Endothelial cell of umbilical vein (primary cell): Measurements from ENCODE around the gene GNB5. TPM values are rescaled to one million over a fixed set of nuclear protein-coding genes. Genes with fewer than 3 reads are reported as not detected.

Source experiments
- BruUV-seq: library from RNA; stranded (reverse); fragments of 400-500 nt; replicated peaks from 2 replicates; lab custom pipeline; 2021; lab: Mats Ljungman, UMichigan
- CTCF ChIA-PET: fragments of 300-600, 350-600 bp; sonication (Branson Sonifier 250); formaldehyde crosslinking; loops from one replicate; lab custom pipeline; 2021; ENCODE audit warnings: antibody characterized with exemption, inconsistent platforms; lab: Charles Lee
- POLR2A ChIA-PET: fragments of 300-600, 350-600 bp; sonication (Branson Sonifier 250); formaldehyde crosslinking; loops from one replicate; lab custom pipeline; 2021; ENCODE audit warnings: antibody characterized with exemption, inconsistent platforms; lab: Charles Lee
- DNase-seq: peaks from one replicate; pipeline ENCODE4 v3.0.0-alpha.2; 2011; ENCODE audit warnings: low read depth, low spot score
- FAIRE-seq: peaks from 2 replicates; lab custom pipeline; 2011; peaks lifted over from hg19 to GRCh38; lab: Jason Lieb, UNC
- H2AFZ ChIP-seq: 2 replicates; pipeline ENCODE4 v1.6.0; 2012; ENCODE audit warnings: low read depth, low read length, control low read depth, inconsistent platforms
- H3K27ac ChIP-seq: 2 replicates; pipeline ENCODE4 v1.5.1; 2011; ENCODE audit warnings: low read depth, mild to moderate bottlenecking, control low read depth, low read length, moderate library complexity; ENCODE audit not compliant: insufficient read depth
- H3K27me3 ChIP-seq, 2 experiments: 2 replicates each; pipeline versions ENCODE4 v1.6.0 to v1.6.1; 2011; ENCODE audit warnings: low read length in 2 of 2, mixed read lengths in 1 of 2; ENCODE audit not compliant: control insufficient read depth in 2 of 2, insufficient read depth in 2 of 2
- H3K36me3 ChIP-seq, 2 experiments: 2 replicates in 1 of 2; 3 replicates in 1 of 2; pipeline ENCODE4 v1.5.1; 2011; ENCODE audit warnings: low read length in 2 of 2, mild to moderate bottlenecking in 1 of 2, moderate library complexity in 1 of 2; ENCODE audit not compliant: control insufficient read depth in 2 of 2, insufficient read depth in 2 of 2; ENCODE audit errors: extremely low read depth in 1 of 2
- H3K4me1 ChIP-seq: 3 replicates; pipeline ENCODE4 v1.5.1; 2011; ENCODE audit warnings: mild to moderate bottlenecking, low read length; ENCODE audit not compliant: control insufficient read depth, insufficient read depth; ENCODE audit errors: extremely low read depth
- H3K4me2 ChIP-seq: 2 replicates; pipeline ENCODE4 v1.6.1; 2011; ENCODE audit warnings: low read length, control low read depth, mixed read lengths; ENCODE audit not compliant: insufficient read depth
- H3K4me3 ChIP-seq, 3 experiments: fragments of 200-600 bp in 1 of 3; sonication (generic), shearing (Covaris generic) in 1 of 3; replicated peaks in 1 of 3; 2 replicates each; pipeline ENCODE4 v1.5.1; 2011 to 2016; ENCODE audit warnings: control low read depth in 3 of 3, low read length in 3 of 3, mild to moderate bottlenecking in 2 of 3, inconsistent platforms in 1 of 3, low read depth in 1 of 3, moderate library complexity in 1 of 3; ENCODE audit not compliant: insufficient read depth in 1 of 3
- H3K79me2 ChIP-seq: 2 replicates; pipeline ENCODE4 v1.6.0; 2012; ENCODE audit warnings: low read length, inconsistent platforms; ENCODE audit not compliant: control insufficient read depth, insufficient read depth
- H3K9ac ChIP-seq: replicated peaks from 2 replicates; pipeline ENCODE3; 2011; ENCODE audit warnings: low read length, control low read depth; ENCODE audit not compliant: insufficient read depth; ENCODE audit errors: extremely low read depth
- H3K9me1 ChIP-seq: replicated peaks from 3 replicates; pipeline ENCODE4 v1.6.0; 2011; ENCODE audit warnings: mild to moderate bottlenecking, low read length; ENCODE audit not compliant: control insufficient read depth, insufficient read depth; ENCODE audit errors: extremely low read depth
- H3K9me3 ChIP-seq: replicated peaks from 2 replicates; pipeline ENCODE4 v1.5.1; 2012; ENCODE audit warnings: low read length, inconsistent platforms; ENCODE audit not compliant: control insufficient read depth, insufficient read depth
- H4K20me1 ChIP-seq: replicated peaks from 2 replicates; pipeline ENCODE3; 2011; ENCODE audit warnings: mild to moderate bottlenecking, low read length; ENCODE audit not compliant: control insufficient read depth, insufficient read depth; ENCODE audit errors: extremely low read depth
- EZH2 ChIP-seq: IDR thresholded peaks from 2 replicates; pipeline ENCODE4 v1.6.1; 2012; ENCODE audit warnings: borderline replicate concordance, low read depth, mild to moderate bottlenecking, moderate library complexity, low read length, inconsistent platforms; ENCODE audit not compliant: severe bottlenecking
- MYC ChIP-seq: IDR thresholded peaks from one replicate; pipeline ENCODE4 v1.6.1; 2011; ENCODE audit warnings: mild to moderate bottlenecking, low read depth, low read length
- dilution Hi-C: fragments of 300-500 bp; cut with MboI; formaldehyde crosslinking; loops from one replicate; pipeline ENCODE4 v1.15.0; 2019; ENCODE audit warnings: low sequenced_read_pairs; ENCODE audit not compliant: extremely low pct_ligation_motif_present
- intact Hi-C: fragments of 100-400 bp; cut with micrococcal nuclease; formaldehyde crosslinking; loops from one replicate; pipeline ENCODE4 v1.10.0; 2022
- polyA plus RNA-seq, 4 experiments: library from polyadenylated mRNA; depleted of rRNA in 3 of 4; stranded (reverse) in 3 of 4; unstranded in 1 of 4; fragments of >200 nt; gene quantifications; 2 replicates each; pipeline versions ENCODE4 v1.2.1 to v1.2.3, GENCODE V29; 2011 to 2012; ENCODE audit warnings: missing spikeins in 1 of 4
- total RNA-seq: library from RNA; stranded (reverse); gene quantifications from 2 replicates; pipeline ENCODE4 v1.2.3, GENCODE V29; 2021
- TF ChIP-seq, protein P1 (sequence below), 2 donors: IDR thresholded peaks; 1 replicate in 1 of 2; 2 replicates in 1 of 2; pipeline ENCODE4 v1.5.1; 2011; ENCODE audit warnings: low read length in 2 of 2, mild to moderate bottlenecking in 2 of 2, moderate library complexity in 2 of 2, control low read depth in 1 of 2, inconsistent platforms in 1 of 2, low read depth in 1 of 2; ENCODE audit not compliant: insufficient read depth in 1 of 2; ENCODE audit errors: extremely low read depth in 1 of 2

GNB5 gene
- total and polyA plus RNA-seq, 2 donors (not counting 3 experiments of a cell fraction or from before 2014, with no cell fraction given): 15.6 to 16.8 TPM

DNA sequence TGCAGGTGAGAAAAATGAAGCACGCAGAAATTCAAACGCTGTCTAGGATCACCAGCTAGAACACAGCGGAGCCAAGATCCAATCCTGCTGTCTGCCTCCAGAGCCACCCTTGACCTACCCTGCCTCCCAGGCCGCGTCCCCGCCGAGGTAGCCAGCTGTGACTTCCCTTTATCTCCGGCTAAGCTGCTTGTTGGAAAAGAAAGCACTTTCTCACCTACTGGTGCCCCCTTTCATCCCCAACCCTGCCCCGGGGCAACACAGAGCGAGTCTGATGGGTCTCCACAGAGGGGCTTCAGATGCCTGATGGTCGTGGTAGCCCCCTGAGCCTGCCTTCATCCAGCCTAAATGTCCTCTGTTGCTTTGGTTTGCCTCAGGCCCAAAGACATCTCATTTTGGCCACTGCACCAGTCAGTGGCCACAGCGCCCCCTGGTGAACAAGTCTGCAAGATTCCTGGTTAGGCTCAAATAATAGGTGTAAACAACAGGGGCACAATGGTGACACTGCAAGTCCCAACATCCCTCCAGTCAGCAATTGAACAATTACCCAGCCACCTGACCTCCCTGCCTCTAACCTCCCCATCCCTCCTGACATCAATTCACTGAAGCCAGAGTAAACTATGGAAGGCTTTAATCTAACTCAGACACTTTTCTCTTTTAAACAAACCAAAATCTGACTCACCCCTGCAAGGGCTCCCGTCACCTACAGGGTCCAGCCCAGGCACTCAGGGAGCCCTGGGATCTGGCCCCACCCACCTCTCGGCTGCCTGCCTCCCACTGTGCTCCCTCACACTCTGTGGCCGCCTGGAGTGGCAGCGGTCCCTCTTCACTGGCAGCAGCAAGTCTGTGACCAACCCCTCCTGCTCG lies 51.4 kb downstream of the GNB5 start:
- DNase-seq: peak; percentile 81
- H3K27ac ChIP-seq: no peak overlapping the region
- no TSS peak for BruUV-seq

More for the DNA sequence above, 51.4 kb downstream of the GNB5 start:
- ChIA-PET CTCF (interaction anchor here (0.6 to 5.0 kb wide), 41 partner anchors 9 to 1794 kb away, joined by 3 to 102 read pairs (median 4); partner anchors contain the start of genes BCL2L10 and LEO1), POLR2A (no interaction called here)
- H4K20me1 ChIP-seq: no peaks in the 10 kb centered on the region
- dilution Hi-C loops (no loop called here), intact Hi-C loops (loop anchor here (1.0 to 10.0 kb wide), 7 partner anchors 37 to 355 kb away; no protein-coding TSS in a partner anchor)
- peak; percentile 94 for FAIRE-seq
- no peak overlapping the region for H3K9ac ChIP-seq
- H3K4me1 ChIP-seq: peaks cover 6% of the 10 kb centered on the region
- no peaks in the 10 kb centered on the region for H3K36me3 ChIP-seq
- no peaks in the 10 kb centered on the region for H3K79me2 ChIP-seq
- no peak overlapping the region for H3K4me3 ChIP-seq
- H3K27me3 ChIP-seq: no peaks in the 10 kb centered on the region
- TF ChIP-seq MYC: no peak
- no peak for TF ChIP-seq EZH2
- TF ChIP-seq, protein P1, sequence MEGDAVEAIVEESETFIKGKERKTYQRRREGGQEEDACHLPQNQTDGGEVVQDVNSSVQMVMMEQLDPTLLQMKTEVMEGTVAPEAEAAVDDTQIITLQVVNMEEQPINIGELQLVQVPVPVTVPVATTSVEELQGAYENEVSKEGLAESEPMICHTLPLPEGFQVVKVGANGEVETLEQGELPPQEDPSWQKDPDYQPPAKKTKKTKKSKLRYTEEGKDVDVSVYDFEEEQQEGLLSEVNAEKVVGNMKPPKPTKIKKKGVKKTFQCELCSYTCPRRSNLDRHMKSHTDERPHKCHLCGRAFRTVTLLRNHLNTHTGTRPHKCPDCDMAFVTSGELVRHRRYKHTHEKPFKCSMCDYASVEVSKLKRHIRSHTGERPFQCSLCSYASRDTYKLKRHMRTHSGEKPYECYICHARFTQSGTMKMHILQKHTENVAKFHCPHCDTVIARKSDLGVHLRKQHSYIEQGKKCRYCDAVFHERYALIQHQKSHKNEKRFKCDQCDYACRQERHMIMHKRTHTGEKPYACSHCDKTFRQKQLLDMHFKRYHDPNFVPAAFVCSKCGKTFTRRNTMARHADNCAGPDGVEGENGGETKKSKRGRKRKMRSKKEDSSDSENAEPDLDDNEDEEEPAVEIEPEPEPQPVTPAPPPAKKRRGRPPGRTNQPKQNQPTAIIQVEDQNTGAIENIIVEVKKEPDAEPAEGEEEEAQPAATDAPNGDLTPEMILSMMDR (IDR thresholded peaks at IDR 0.05; ENCODE audit: extremely low read depth in 1 of 2, insufficient read depth in 1 of 2, low read depth in 1 of 2, low read length in 2 of 2): peak; percentile 80 to 85
- H3K9me3 ChIP-seq: no peaks in the 10 kb centered on the region
- peak overlapping the region; percentile 8 for H2AFZ ChIP-seq
- no peaks in the 10 kb centered on the region for H3K9me1 ChIP-seq
- no peak overlapping the region for H3K4me2 ChIP-seq
